K562 (cell line): ENCODE results near the gene FAM131C. TPM values are rescaled to one million over a fixed set of nuclear protein-coding genes. Genes with fewer than 3 reads are reported as not detected.
A peak's percentile ranks its signal among the peaks of the same experiment; 100 is the strongest.

Experiments used
- BCL6 ChIP-seq: fragments of 250-450 bp; sonication (Bioruptor Pico); IDR thresholded peaks from 2 replicates; pipeline ENCODE4 v1.4.0; 2020
- CREB1 ChIP-seq, 2 experiments: sonication (generic) in 1 of 2; formaldehyde crosslinking in 1 of 2; IDR thresholded peaks; 2 replicates each; pipeline versions ENCODE4 v1.6.1 to v1.8.0; 2012 to 2022; ENCODE audit warnings: inconsistent platforms in 1 of 2, mild to moderate bottlenecking in 1 of 2, missing genetic modification reagents in 1 of 2, moderate library complexity in 1 of 2
- CXXC5 ChIP-seq: fragments of 250-450 bp; sonication (Bioruptor Pico); IDR thresholded peaks from 2 replicates; pipeline ENCODE4 v1.8.0; 2022; ENCODE audit warnings: inconsistent platforms, mild to moderate bottlenecking, moderate library complexity
- HDAC2 ChIP-seq: fragments of 450-650 bp; IDR thresholded peaks from 2 replicates; pipeline ENCODE4 v1.6.1; 2016; ENCODE audit warnings: mild to moderate bottlenecking
- JUNB ChIP-seq: fragments of 450-650 bp; formaldehyde crosslinking; conservative IDR thresholded peaks from 2 replicates; pipeline ENCODE4 v1.4.0; 2020; ENCODE audit warnings: mild to moderate bottlenecking
- MEIS2 ChIP-seq: fragments of 450-650 bp; IDR thresholded peaks from 2 replicates; pipeline ENCODE4 v1.6.1; 2014; ENCODE audit warnings: mild to moderate bottlenecking; ENCODE audit not compliant: partially characterized antibody
- POLR2A ChIP-seq: fragments of 450-650 bp; conservative IDR thresholded peaks from 2 replicates; pipeline ENCODE4 v1.6.1; 2016
- RREB1 ChIP-seq: fragments of 250-450 bp; sonication (Bioruptor Pico); IDR thresholded peaks from 2 replicates; pipeline ENCODE4 v1.4.0; 2020
- TCFL5 ChIP-seq: fragments of 250-450 bp; sonication (Bioruptor Pico); conservative IDR thresholded peaks from 2 replicates; pipeline ENCODE4 v1.6.1; 2021; ENCODE audit warnings: mild to moderate bottlenecking, moderate library complexity, matching md5 sums
- THRB ChIP-seq: fragments of 450-650 bp; formaldehyde crosslinking; conservative IDR thresholded peaks from 2 replicates; pipeline ENCODE4 v1.4.0; 2022; ENCODE audit warnings: mild to moderate bottlenecking, missing genetic modification characterization
- ZNF12 ChIP-seq: sonication (generic); formaldehyde crosslinking; IDR thresholded peaks from 2 replicates; pipeline ENCODE4 v1.4.0; 2020; ENCODE audit warnings: mild to moderate bottlenecking, missing genetic modification reagents
- polyA plus RNA-seq, 8 experiments: library from polyadenylated mRNA; depleted of rRNA in 4 of 8; stranded (reverse) in 5 of 8; unstranded in 3 of 8; fragments of >200 nt; fragmentation: Nextera tagmentation in 2 of 8; fragmentation: Illumina TruSeq in 1 of 8; extraction: Ambion mirVana in 2 of 8; extraction: Trizol in 1 of 8; gene quantifications; 2 replicates each; pipeline versions ENCODE4 v1.2.1 to v1.2.3, GENCODE V29; 2011 to 2014; ENCODE audit warnings: inconsistent platforms in 1 of 8, missing spikeins in 1 of 8
- total RNA-seq, 7 experiments: library from RNA; depleted of rRNA in 6 of 7; stranded (reverse); fragments of >200 nt in 6 of 7; fragmentation: Illumina TruSeq in 2 of 7; extraction: Trizol in 2 of 7; gene quantifications; 2 replicates each; pipeline versions ENCODE4 v1.2.1 to v1.2.3, GENCODE V29; 2011 to 2021; ENCODE audit warnings: low replicate concordance in 1 of 7

Gene FAM131C
- total and polyA plus RNA-seq, 9 of the 15 experiments (the other 6 are each of a cell fraction or from before 2014, with no cell fraction given), result 0.10 to 0.29 (median 0.16) TPM; not detected in 6

GRCh38 chr1:16054598-16055540 is 18.6 kb downstream of the FAM131C start (continued):
- TF ChIP-seq TCFL5 (CRISPR knock-in tag), result no peak
- TF ChIP-seq RREB1, result no peak
- TF ChIP-seq BCL6, result no peak
- TF ChIP-seq POLR2A, result no peak
- no peak for TF ChIP-seq MEIS2
- TF ChIP-seq ZNF12 (CRISPR knock-in tag), result no peak
- no peak for TF ChIP-seq HDAC2
- no peak for TF ChIP-seq CREB1 (IDR thresholded peaks at IDR 0.05)
- 0 out of 2 replicates have a peak, but pooled peaks have one; percentile 31 for TF ChIP-seq CREB1 (CRISPR knock-in tag; IDR thresholded peaks at IDR 0.05)
- 0 out of 2 replicates have a peak, but pooled peaks have one; percentile 21 for TF ChIP-seq THRB (CRISPR knock-in tag)
- TF ChIP-seq CXXC5 (CRISPR knock-in tag), result no peak
- TF ChIP-seq JUNB (CRISPR knock-in tag), result no peak
- TF ChIP-seq, all 486 proteins: peak for 11
